ENCODE results near the gene ARHGAP44.

DNA sequence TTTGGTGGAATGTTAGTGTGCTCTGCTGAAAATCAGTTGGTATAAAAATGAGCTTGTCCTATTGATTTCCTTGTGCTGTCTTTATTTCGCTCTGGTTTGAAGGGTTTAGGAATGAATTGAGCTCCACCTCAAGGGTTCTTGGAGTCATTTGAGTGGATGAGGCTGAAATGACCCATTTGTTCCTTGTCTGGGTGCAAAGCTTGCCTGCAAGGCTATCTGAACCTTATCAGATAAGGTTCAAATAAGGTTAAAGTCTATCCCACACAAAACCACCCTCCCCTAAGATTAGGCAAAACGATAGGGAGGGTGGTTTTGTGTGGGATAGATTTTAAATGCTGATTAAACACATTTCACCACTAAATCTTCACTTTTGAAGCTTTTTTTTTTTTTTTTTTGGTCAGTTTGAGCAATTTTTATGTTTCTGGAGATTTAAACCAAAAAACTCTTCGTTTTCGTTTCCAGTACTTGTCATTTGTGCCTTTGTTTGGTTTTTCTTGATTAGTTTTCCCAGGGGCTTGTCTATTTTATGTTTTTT lies 62.7 kb downstream of the ARHGAP44 start:
- TF ChIP-seq, protein P1, sequence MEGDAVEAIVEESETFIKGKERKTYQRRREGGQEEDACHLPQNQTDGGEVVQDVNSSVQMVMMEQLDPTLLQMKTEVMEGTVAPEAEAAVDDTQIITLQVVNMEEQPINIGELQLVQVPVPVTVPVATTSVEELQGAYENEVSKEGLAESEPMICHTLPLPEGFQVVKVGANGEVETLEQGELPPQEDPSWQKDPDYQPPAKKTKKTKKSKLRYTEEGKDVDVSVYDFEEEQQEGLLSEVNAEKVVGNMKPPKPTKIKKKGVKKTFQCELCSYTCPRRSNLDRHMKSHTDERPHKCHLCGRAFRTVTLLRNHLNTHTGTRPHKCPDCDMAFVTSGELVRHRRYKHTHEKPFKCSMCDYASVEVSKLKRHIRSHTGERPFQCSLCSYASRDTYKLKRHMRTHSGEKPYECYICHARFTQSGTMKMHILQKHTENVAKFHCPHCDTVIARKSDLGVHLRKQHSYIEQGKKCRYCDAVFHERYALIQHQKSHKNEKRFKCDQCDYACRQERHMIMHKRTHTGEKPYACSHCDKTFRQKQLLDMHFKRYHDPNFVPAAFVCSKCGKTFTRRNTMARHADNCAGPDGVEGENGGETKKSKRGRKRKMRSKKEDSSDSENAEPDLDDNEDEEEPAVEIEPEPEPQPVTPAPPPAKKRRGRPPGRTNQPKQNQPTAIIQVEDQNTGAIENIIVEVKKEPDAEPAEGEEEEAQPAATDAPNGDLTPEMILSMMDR (conservative IDR thresholded peaks at IDR 0.05; ENCODE audit: low read depth, low read length) = no peak
- TF ChIP-seq POLR2A (IDR thresholded peaks at IDR 0.05; ENCODE audit: low read depth, low read length) (no peak), CEBPB (IDR thresholded peaks at IDR 0.05; ENCODE audit: low read depth, low read length) (no peak), RFX5 (IDR thresholded peaks at IDR 0.05; ENCODE audit: low read depth, low read length) (no peak), SMC3 (IDR thresholded peaks at IDR 0.05; ENCODE audit: low read depth, low read length) (no peak)
- TF ChIP-seq, protein P2, sequence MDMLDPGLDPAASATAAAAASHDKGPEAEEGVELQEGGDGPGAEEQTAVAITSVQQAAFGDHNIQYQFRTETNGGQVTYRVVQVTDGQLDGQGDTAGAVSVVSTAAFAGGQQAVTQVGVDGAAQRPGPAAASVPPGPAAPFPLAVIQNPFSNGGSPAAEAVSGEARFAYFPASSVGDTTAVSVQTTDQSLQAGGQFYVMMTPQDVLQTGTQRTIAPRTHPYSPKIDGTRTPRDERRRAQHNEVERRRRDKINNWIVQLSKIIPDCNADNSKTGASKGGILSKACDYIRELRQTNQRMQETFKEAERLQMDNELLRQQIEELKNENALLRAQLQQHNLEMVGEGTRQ (IDR thresholded peaks at IDR 0.05; ENCODE audit: low read depth, low read length) = no peak

Data from IMR-90 (cell line).